Ovary (tissue), 9 donors: ENCODE measurements around the gene ARNT2. TPM values are rescaled to one million over a fixed set of nuclear protein-coding genes. Genes with fewer than 3 reads are reported as not detected.

Experiments used
- DNase-seq, 5 donors: peaks; one replicate each; pipeline ENCODE4 v3.0.0-alpha.2; 2019 to 2020
- H3K27ac ChIP-seq, 2 donors: fragments of 200-600 bp; one replicate each; pipeline versions ENCODE4 v1.5.1 to v1.8.0; 2019 to 2022
- H3K27me3 ChIP-seq: fragments of 200-600 bp; one replicate; pipeline ENCODE4 v1.8.0; 2022
- H3K36me3 ChIP-seq: fragments of 200-600 bp; sonication (generic); one replicate; pipeline ENCODE4 v1.5.1; 2019
- H3K4me1 ChIP-seq: one replicate; pipeline ENCODE4 v1.8.1; 2013; ENCODE audit warnings: mild to moderate bottlenecking, moderate library complexity; ENCODE audit not compliant: insufficient read depth
- H3K4me3 ChIP-seq: fragments of 200-600 bp; sonication (generic); one replicate; pipeline ENCODE4 v1.5.1; 2017
- H3K9me3 ChIP-seq, 2 donors: fragments of 200-600 bp in 1 of 2; sonication (generic) in 1 of 2; one replicate each; pipeline versions ENCODE4 v1.5.1 to v1.8.1; 2013 to 2019; ENCODE audit warnings: mild to moderate bottlenecking in 1 of 2, moderate library complexity in 1 of 2
- CTCF ChIP-seq, 3 donors: fragments of 450-650 bp in 2 of 3; fragments of 200-600 bp in 1 of 3; IDR thresholded peaks; one replicate each; pipeline versions ENCODE4 v1.5.1 to v1.8.0; 2016 to 2022; ENCODE audit warnings: antibody characterized with exemption in 3 of 3, mild to moderate bottlenecking in 1 of 3
- EP300 ChIP-seq: sonication (generic); formaldehyde crosslinking; IDR thresholded peaks from one replicate; pipeline ENCODE4 v1.6.1; 2017; ENCODE audit warnings: antibody characterized with exemption
- POLR2A ChIP-seq: fragments of 450-650 bp; IDR thresholded peaks from one replicate; pipeline ENCODE4 v1.6.1; 2017; ENCODE audit warnings: antibody characterized with exemption, mild to moderate bottlenecking, moderate library complexity
- WGBS, 3 donors: extraction: QIAGEN DNeasy Blood & Tissue Kit in 1 of 3; methylation state at CpG; one replicate each; pipeline versions ENCODE4 v1.1.5 to v1.1.7; 2013 to 2017; 5-methylcytosine and 5-hydroxymethylcytosine counted together
- intact Hi-C, 4 donors: fragments of 100-400 bp; cut with DNase I; formaldehyde crosslinking; loops; one replicate each; pipeline versions ENCODE4 v1.11.0 to v1.15.1; 2022 to 2023
- polyA plus RNA-seq, 2 donors: library from polyadenylated mRNA; stranded (reverse); fragments of 200-250 nt in 1 of 2; fragments of 350-450 nt in 1 of 2; fragmentation: Illumina TruSeq in 1 of 2; extraction: RNeasy Lipid Tissue Mini Kit (QIAGEN cat#74804) in 1 of 2; gene quantifications; one replicate each; pipeline ENCODE4 v1.2.3, GENCODE V29; 2013 to 2014
- total RNA-seq, 7 donors: library from RNA; depleted of rRNA in 2 of 7; stranded (reverse); fragments of >200 nt in 2 of 7; fragmentation: NEBNext Ultra II Directional in 3 of 7; extraction: Animal tissue kit (Norgen Biotek cat#: 25700) in 3 of 7; gene quantifications; one replicate each; pipeline versions ENCODE4 v1.1.0 to v1.2.4, GENCODE V29; 2016 to 2023
- donor health status: DM: no; HTN: no; CAD: no; lungs with moderate emphysema.
- donor health status: DM: no; HTN: no; CAD: no.
- donor health status: Bipolar disorder and iron deficiency.
- donor health status: DM: yes; HTN: yes; CAD: no.
- donor health status: DM: no; HTN: no; CAD: no.
- donor health status: DM: yes; HTN: yes; CAD: no.

ARNT2 gene
- total and polyA plus RNA-seq, 9 donors = 11.0 to 20.5 (median 16.2) TPM

DNA sequence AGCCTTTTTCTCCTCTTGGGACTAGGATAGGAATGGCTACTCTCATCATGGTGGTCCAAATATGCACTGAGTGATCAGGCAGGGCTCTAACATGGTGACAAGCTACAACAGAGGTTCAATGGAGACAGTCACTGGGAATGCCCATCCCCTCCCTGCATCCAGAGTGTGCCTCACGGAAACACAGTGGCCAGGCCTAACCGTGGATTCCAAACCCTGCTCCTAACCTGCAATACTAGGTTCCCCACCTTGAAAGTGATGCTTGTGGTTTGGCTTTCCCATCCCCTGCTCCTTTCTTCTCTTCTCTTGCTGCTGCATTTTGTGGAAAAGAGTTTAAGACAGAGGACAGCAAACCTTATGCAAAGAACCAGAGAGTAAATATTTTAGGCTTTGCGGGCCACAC, 216.0 kb downstream of the ARNT2 start:
- intact Hi-C loops = no loop called here
- no peaks in the 10 kb centered on the region for H3K36me3 ChIP-seq
- no peak for DNase-seq
- peaks cover 7% of the 10 kb centered on the region for H3K4me1 ChIP-seq
- TF ChIP-seq CTCF (IDR thresholded peaks at IDR 0.05) (no peak), POLR2A (no peak), EP300 (no peak)
- no peak overlapping the region for H3K4me3 ChIP-seq
- no peak overlapping the region for H3K27ac ChIP-seq
- H3K9me3 ChIP-seq = no peaks in the 10 kb centered on the region
- H3K27me3 ChIP-seq = no peaks in the 10 kb centered on the region
- WGBS, 3 donors = 95 to 98% (median 98%) methylated on average over 3 of the region's 3 CpGs

- H3K36me3 ChIP-seq = no peaks in the 10 kb centered on the region
- H3K4me3 ChIP-seq = no peak overlapping the region
- H3K27ac ChIP-seq = no peak overlapping the region
- intact Hi-C loops = no loop called here
- H3K4me1 ChIP-seq = peaks cover 5% of the 10 kb centered on the region
- WGBS, 3 donors = 87 to 95% (median 93%) methylated on average over 5 of the region's 5 CpGs
- no peak for TF ChIP-seq POLR2A
- no peak for TF ChIP-seq CTCF (IDR thresholded peaks at IDR 0.05)
- no peak for TF ChIP-seq EP300
- DNase-seq = no peak
- no peaks in the 10 kb centered on the region for H3K27me3 ChIP-seq
- H3K9me3 ChIP-seq = no peaks in the 10 kb centered on the region
Observed at GRCh38 chr15:80620931-80621330, 216.7 kb downstream of the ARNT2 start.

DNA sequence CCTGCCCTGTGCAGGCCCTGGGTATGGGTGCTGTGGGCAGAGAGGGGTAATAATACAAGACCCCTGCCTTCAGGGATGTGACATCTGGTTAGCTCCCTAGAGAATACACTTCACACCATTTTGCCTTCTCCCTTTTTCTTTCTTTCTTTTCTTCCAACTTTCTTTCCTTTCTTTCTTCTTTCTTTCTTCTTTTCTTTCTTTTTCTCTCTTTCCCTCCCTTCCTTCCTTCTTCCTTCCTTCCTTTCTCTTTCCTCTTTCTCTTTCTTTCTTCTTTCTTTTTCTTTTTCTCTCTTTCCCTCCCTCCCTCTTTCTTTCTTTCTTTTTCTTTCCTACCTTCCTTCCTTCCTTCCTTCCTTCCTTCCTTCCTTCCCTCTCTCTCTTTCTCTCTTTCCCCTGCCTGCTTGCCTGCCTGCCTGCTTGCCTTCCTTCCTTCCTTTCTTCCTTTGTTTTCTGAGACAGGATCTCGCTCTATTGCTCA, 222.5 kb downstream of the ARNT2 start:
- no peaks in the 10 kb centered on the region for H3K27me3 ChIP-seq
- DNase-seq = no peak
- no peaks in the 10 kb centered on the region for H3K9me3 ChIP-seq
- no peaks in the 10 kb centered on the region for H3K4me1 ChIP-seq
- H3K36me3 ChIP-seq = no peaks in the 10 kb centered on the region
- TF ChIP-seq EP300 = no peak
- TF ChIP-seq POLR2A = no peak
- H3K4me3 ChIP-seq = no peak overlapping the region
- no peak overlapping the region for H3K27ac ChIP-seq
- 95 to 100% (median 100%) methylated on average over 1 of the region's 1 CpG for WGBS, 3 donors
- intact Hi-C loops = no loop called here

DNA sequence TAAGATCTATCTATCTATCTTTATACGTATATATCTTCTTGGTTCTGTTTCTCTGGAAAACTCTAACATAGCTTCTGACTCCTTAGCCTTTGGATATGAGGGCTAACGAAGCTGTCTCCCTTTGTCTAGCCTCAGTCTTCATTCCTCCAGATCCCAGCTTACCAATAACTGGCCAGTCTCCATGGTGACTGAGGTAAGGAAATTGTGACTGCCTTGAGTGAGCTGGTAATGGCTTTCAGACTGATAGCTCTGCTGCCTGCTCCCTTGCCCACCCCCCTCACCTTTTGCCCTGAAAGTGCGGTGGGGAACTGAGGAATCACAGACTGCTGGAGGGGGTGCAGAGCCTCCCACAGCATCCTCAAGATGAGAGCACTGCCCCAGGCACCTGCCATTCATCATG, 225.2 kb downstream of the ARNT2 start:
- Histone ChIP-seq H3K27ac (no peak overlapping the region), H3K9me3 (no peaks in the 10 kb centered on the region), H3K4me1 (no peaks in the 10 kb centered on the region), H3K27me3 (no peaks in the 10 kb centered on the region), H3K36me3 (no peaks in the 10 kb centered on the region), H3K4me3 (no peak overlapping the region)
- no peak for DNase-seq
- TF ChIP-seq CTCF (IDR thresholded peaks at IDR 0.05) = no peak
- TF ChIP-seq EP300 = no peak
- TF ChIP-seq POLR2A = no peak
- intact Hi-C loops = no loop called here
- WGBS, 3 donors = 92 to 94% (median 94%) methylated on average over 3 of the region's 3 CpGs

DNA sequence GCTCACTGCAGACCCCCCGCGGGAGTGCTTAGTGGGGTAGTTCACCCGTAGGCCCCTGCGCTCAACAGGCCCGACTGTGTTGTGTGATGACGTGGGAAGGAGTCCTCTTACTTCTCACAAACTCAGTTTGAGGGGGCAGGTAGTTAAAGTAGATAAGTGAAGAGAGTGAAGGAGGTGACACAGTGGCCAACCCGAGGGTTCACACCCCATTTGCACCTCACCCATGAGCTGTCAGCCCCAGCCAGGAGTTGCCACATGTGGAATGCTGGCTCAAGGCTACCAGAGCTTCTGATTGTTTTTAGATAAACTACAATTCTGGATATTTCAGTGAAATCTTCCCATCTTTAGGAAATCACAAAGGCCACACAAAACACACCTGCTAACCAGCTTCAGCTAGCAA, 226.8 kb downstream of the ARNT2 start:
- Histone ChIP-seq H3K4me3 (no peak overlapping the region), H3K36me3 (no peaks in the 10 kb centered on the region), H3K4me1 (no peaks in the 10 kb centered on the region), H3K27me3 (no peaks in the 10 kb centered on the region), H3K27ac (no peak overlapping the region), H3K9me3 (no peaks in the 10 kb centered on the region)
- intact Hi-C loops = no loop called here
- no peak for TF ChIP-seq EP300
- no peak for TF ChIP-seq CTCF (IDR thresholded peaks at IDR 0.05)
- no peak for TF ChIP-seq POLR2A
- no peak for DNase-seq
- WGBS, 3 donors = 95% methylated on average over 7 of the region's 7 CpGs
